Parietal lobe (tissue), 1 donor: Measurements from ENCODE around the gene TGFBRAP1. TPM values are rescaled to one million over a fixed set of nuclear protein-coding genes. Genes with fewer than 3 reads are reported as not detected.

ENCODE experiments used
- total RNA-seq: library from RNA; depleted of rRNA; stranded (reverse); fragments of >200 nt; gene quantifications from one replicate; pipeline ENCODE4 v1.2.3, GENCODE V29; 2014

The TGFBRAP1 gene
- total RNA-seq, result 30.4 TPM

GRCh38 chr2:105329561-105330495, at the start of gene TGFBRAP1:
Gene TGFBRAP1 (minus strand): TSS chr2:105329735. CDS start chr2:105308301, 21,434 bp downstream.

GRCh38 chr2:105337122-105338019, 7.8 kb upstream of the TGFBRAP1 start, which contains the start of gene C2orf49:
Gene C2orf49 (plus strand): TSS chr2:105337540. CDS start chr2:105337588, 48 bp downstream.

GRCh38 chr2:105241443-105241842, 88.1 kb downstream of the TGFBRAP1 start, which contains the start of gene GPR45:
Gene GPR45 (plus strand): TSS chr2:105241743. CDS start chr2:105241859, 116 bp downstream.

Other genes with a start within 250 kb of the TGFBRAP1 start
- 0.94 TPM for gene GPR45, start 88.0 kb downstream of the TGFBRAP1 start, total RNA-seq
- gene C2orf49, start 7.8 kb upstream of the TGFBRAP1 start, total RNA-seq, result 25.0 TPM
- gene FHL2, start 69.3 kb upstream of the TGFBRAP1 start, total RNA-seq, result 4.1 TPM